GM19043 (cell line): ENCODE data around the gene S100A4.

Experiments
- ATAC-seq: cut with Tn5 transposase; IDR thresholded peaks from one replicate; pipeline ENCODE4 v1.9.1; 2021; ENCODE audit warnings: low read depth; ENCODE audit not compliant: unreplicated experiment

Gene S100A4

GRCh38 chr1:153513023-153513422 is 32.6 kb downstream of the S100A4 start:
- ATAC-seq, result no peak

GRCh38 chr1:153510984-153511410 is 34.6 kb downstream of the S100A4 start:
- no peak for ATAC-seq

GRCh38 chr1:153509729-153510354 is 35.8 kb downstream of the S100A4 start:
- no peak for ATAC-seq

- ATAC-seq, result no peak
These were observed 36.6 kb downstream of the S100A4 start for GRCh38 chr1:153509036-153509435.

- no peak for ATAC-seq
These were observed 37.6 kb downstream of the S100A4 start for GRCh38 chr1:153507926-153508583.

- no peak for ATAC-seq
These were observed 38.7 kb downstream of the S100A4 start for GRCh38 chr1:153506831-153507413.

- no peak for ATAC-seq
These were observed 39.2 kb downstream of the S100A4 start for GRCh38 chr1:153506386-153506785.

- no peak for ATAC-seq
These were observed 40.0 kb downstream of the S100A4 start for GRCh38 chr1:153505576-153505975.

GRCh38 chr1:153503766-153504165 is 41.8 kb downstream of the S100A4 start:
- ATAC-seq, result no peak

- no peak for ATAC-seq
These were observed 46.9 kb downstream of the S100A4 start for GRCh38 chr1:153498746-153499145.

- ATAC-seq, result no peak
These were observed 50.1 kb downstream of the S100A4 start for GRCh38 chr1:153495536-153495935.

- ATAC-seq, result no peak
These were observed 50.5 kb downstream of the S100A4 start for GRCh38 chr1:153494976-153495535.
